B cell (primary cell): ENCODE measurements around the gene NKG7. TPM values are rescaled to one million over a fixed set of nuclear protein-coding genes. Genes with fewer than 3 reads are reported as not detected.

Experiments
- ATAC-seq: fragments of 200-7000 bp; cut with Tn5 transposase; one replicate; pipeline ENCODE4 v1.10.0; 2021; ENCODE audit warnings: low read depth, mild to moderate bottlenecking, moderate number of reproducible peaks, moderate library complexity
- CTCF ChIA-PET: fragments of 350-600 bp; sonication (Branson Sonifier 250); formaldehyde crosslinking; loops from one replicate; lab custom pipeline; 2021; ENCODE audit warnings: antibody characterized with exemption, inconsistent platforms; lab: Charles Lee
- POLR2A ChIA-PET: fragments of 350-600 bp; sonication (Branson Sonifier 250); formaldehyde crosslinking; loops from one replicate; lab custom pipeline; 2021; ENCODE audit warnings: antibody characterized with exemption; lab: Charles Lee
- DNase-seq: peaks from one replicate; pipeline ENCODE4 v3.0.0; 2013
- H2AFZ ChIP-seq: 2 replicates; pipeline ENCODE4 v1.6.1; 2012; ENCODE audit warnings: mild to moderate bottlenecking, low read depth, low read length; ENCODE audit not compliant: insufficient read depth, poor library complexity, severe bottlenecking
- H3K27ac ChIP-seq, 2 donors: 1 replicate in 1 of 2; 2 replicates in 1 of 2; pipeline ENCODE4 v1.5.1; 2012 to 2013; ENCODE audit warnings: low read length in 2 of 2, mild to moderate bottlenecking in 2 of 2, moderate library complexity in 1 of 2
- H3K27me3 ChIP-seq, 4 experiments: fragments of 200-600 bp in 1 of 4; sonication (generic) in 1 of 4; replicated peaks in 1 of 4; 1 replicate in 2 of 4; 2 replicates in 2 of 4; pipeline versions ENCODE4 v1.6.1 to v1.7.0; 2013 to 2016; ENCODE audit warnings: low read length in 3 of 4, mild to moderate bottlenecking in 2 of 4, mixed read lengths in 1 of 4, moderate library complexity in 1 of 4; ENCODE audit not compliant: insufficient read depth in 4 of 4, control insufficient read depth in 3 of 4; ENCODE audit errors: control extremely low read depth in 1 of 4
- H3K36me3 ChIP-seq, 2 experiments: replicated peaks in 1 of 2; 1 replicate in 1 of 2; 2 replicates in 1 of 2; pipeline versions ENCODE4 v1.6.1 to v1.7.1; 2013; ENCODE audit warnings: low read length in 1 of 2; ENCODE audit not compliant: insufficient read depth in 2 of 2, control insufficient read depth in 1 of 2; ENCODE audit errors: control extremely low read depth in 1 of 2, extremely low read depth in 1 of 2
- H3K4me1 ChIP-seq, 2 donors: fragments of 200-600 bp in 1 of 2; sonication (generic) in 1 of 2; 1 replicate in 1 of 2; 2 replicates in 1 of 2; pipeline versions ENCODE4 v1.5.1 to v1.6.1; 2013 to 2017; ENCODE audit warnings: low read length in 2 of 2; ENCODE audit not compliant: control insufficient read depth in 2 of 2, insufficient read depth in 2 of 2
- H3K4me2 ChIP-seq: replicated peaks from 2 replicates; pipeline ENCODE3; 2012; ENCODE audit warnings: mild to moderate bottlenecking, low read depth, low read length; ENCODE audit not compliant: poor library complexity, severe bottlenecking
- H3K4me3 ChIP-seq, 5 experiments: fragments of 200-600 bp in 1 of 5; sonication (generic) in 1 of 5; 1 replicate in 3 of 5; 2 replicates in 2 of 5; pipeline versions ENCODE4 v1.5.1 to v1.7.0; 2011 to 2016; ENCODE audit warnings: low read length in 4 of 5, mild to moderate bottlenecking in 4 of 5, low read depth in 2 of 5, control low read depth in 1 of 5, moderate library complexity in 1 of 5; ENCODE audit not compliant: insufficient read depth in 1 of 5; ENCODE audit errors: control extremely low read depth in 1 of 5, extremely low read depth in 1 of 5
- H3K79me2 ChIP-seq: fragments of 200-600 bp; sonication (generic); one replicate; pipeline ENCODE4 v1.6.0; 2016; ENCODE audit warnings: low read length; ENCODE audit not compliant: control insufficient read depth, insufficient read depth
- H3K9ac ChIP-seq: fragments of 200-600 bp; sonication (generic); 2 replicates; pipeline ENCODE4 v1.6.1; 2017; ENCODE audit warnings: mild to moderate bottlenecking, low read length, moderate library complexity
- H3K9me3 ChIP-seq, 3 donors: one replicate each; pipeline versions ENCODE4 v1.6.1 to v1.7.1; 2013; ENCODE audit warnings: low read length in 2 of 3; ENCODE audit not compliant: control insufficient read depth in 2 of 3, insufficient read depth in 1 of 3; ENCODE audit errors: control extremely low read depth in 1 of 3
- H4K20me1 ChIP-seq: 2 replicates; pipeline ENCODE4 v1.6.0; 2012; ENCODE audit warnings: mild to moderate bottlenecking, low read length; ENCODE audit not compliant: insufficient read depth, control insufficient read depth, poor library complexity, severe bottlenecking
- H3K27ac Mint-ChIP-seq: one replicate; pipeline ENCODE4 v1.8.0; 2021; ENCODE audit warnings: mixed read lengths
- H3K27me3 Mint-ChIP-seq: one replicate; pipeline ENCODE4 v1.8.0; 2021; ENCODE audit warnings: mixed read lengths
- H3K4me1 Mint-ChIP-seq: one replicate; pipeline ENCODE4 v1.8.0; 2021; ENCODE audit warnings: mixed read lengths
- H3K4me3 Mint-ChIP-seq: one replicate; pipeline ENCODE4 v1.8.0; 2021; ENCODE audit warnings: mixed read lengths
- H3K9me3 Mint-ChIP-seq: one replicate; pipeline ENCODE4 v1.8.0; 2022; ENCODE audit warnings: mixed read lengths; ENCODE audit not compliant: insufficient read depth
- EZH2 ChIP-seq: IDR thresholded peaks from 2 replicates; pipeline ENCODE4 v1.6.1; 2012; ENCODE audit warnings: borderline replicate concordance, low read depth, mild to moderate bottlenecking, moderate library complexity, low read length; ENCODE audit not compliant: insufficient read depth, poor library complexity, severe bottlenecking
- WGBS: methylation state at CpG from one replicate; pipeline ENCODE4 v1.1.5; 2013; ENCODE audit warnings: missing lambda C conversion rate; ENCODE audit not compliant: insufficient coverage; 5-methylcytosine and 5-hydroxymethylcytosine counted together
- intact Hi-C: fragments of 100-400 bp; cut with micrococcal nuclease; formaldehyde crosslinking; loops from one replicate; pipeline ENCODE4 v1.10.0; 2022
- polyA plus RNA-seq: library from polyadenylated mRNA; depleted of rRNA; stranded (reverse); fragments of >200 nt; gene quantifications from 2 replicates; pipeline ENCODE4 v1.2.3, GENCODE V29; 2012
- total RNA-seq, 2 donors: library from RNA; stranded (reverse); fragments of 120-200 nt in 1 of 2; gene quantifications; 1 replicate in 1 of 2; 2 replicates in 1 of 2; pipeline versions ENCODE4 v1.2.3 to v1.2.4, GENCODE V29; 2013 to 2022
- TF ChIP-seq, protein P1 (sequence below): fragments of 200-600 bp; IDR thresholded peaks from one replicate; pipeline ENCODE4 v1.8.0; 2022; ENCODE audit warnings: antibody characterized with exemption, mild to moderate bottlenecking

The NKG7 gene
- total and polyA plus RNA-seq, 2 donors (not counting 1 experiment from before 2014, with no cell fraction given): 1.9 to 6.6 TPM

DNA sequence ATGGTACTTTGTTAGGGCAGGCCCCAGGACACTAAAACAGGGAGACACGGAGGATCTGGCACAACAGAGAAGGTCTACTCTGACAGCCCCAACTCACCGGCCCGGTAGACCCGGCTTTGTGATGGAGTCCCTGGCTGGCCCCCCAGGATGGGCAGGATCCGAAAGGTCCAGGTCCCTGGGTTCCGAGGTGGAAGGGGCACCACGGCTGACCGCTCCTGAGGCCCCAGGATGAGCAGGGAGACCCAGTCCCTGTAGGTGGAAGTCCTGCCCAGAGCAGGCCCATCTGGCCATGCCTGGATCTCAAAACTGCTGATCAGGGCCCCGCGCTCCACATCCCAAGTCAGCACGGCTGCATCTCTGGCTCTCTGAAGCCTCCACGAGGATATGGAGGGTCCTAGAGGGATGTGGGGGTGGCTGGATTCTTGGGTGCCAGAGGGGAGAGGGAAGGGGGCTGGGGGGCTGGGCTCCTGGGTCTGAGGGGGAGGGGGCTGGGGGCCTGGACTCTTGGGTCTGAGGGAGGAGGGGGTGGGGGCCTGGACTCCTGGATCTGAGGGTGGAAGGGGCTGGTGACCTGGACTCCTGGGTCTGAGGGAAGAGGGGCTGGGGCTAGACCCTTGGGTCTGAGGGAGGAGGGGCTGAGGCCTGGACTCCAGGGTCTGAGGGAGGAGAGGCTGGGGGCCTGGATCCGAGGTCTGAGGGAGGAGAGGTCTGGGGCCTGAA lies 35.2 kb downstream of the NKG7 start:
- POLR2A ChIA-PET: no interaction called here
- intact Hi-C loops: no loop called here
- Histone ChIP-seq H3K79me2 (no peaks in the 10 kb centered on the region), H3K36me3 (no peaks in the 10 kb centered on the region), H3K27me3 (no peaks in the 10 kb centered on the region), H3K4me3 (no peak overlapping the region), H3K9ac (no peak overlapping the region), H3K27ac (no peak overlapping the region), H2AFZ (no peak overlapping the region), H3K4me2 (no peak overlapping the region), H4K20me1 (no peaks in the 10 kb centered on the region), H3K9me3 (peaks cover 0 to 6% (median 0%) of the 10 kb centered on the region in 3 donors), H3K4me1 (peaks cover 9 to 28% of the 10 kb centered on the region in 2 donors)
- TF ChIP-seq, protein P1, sequence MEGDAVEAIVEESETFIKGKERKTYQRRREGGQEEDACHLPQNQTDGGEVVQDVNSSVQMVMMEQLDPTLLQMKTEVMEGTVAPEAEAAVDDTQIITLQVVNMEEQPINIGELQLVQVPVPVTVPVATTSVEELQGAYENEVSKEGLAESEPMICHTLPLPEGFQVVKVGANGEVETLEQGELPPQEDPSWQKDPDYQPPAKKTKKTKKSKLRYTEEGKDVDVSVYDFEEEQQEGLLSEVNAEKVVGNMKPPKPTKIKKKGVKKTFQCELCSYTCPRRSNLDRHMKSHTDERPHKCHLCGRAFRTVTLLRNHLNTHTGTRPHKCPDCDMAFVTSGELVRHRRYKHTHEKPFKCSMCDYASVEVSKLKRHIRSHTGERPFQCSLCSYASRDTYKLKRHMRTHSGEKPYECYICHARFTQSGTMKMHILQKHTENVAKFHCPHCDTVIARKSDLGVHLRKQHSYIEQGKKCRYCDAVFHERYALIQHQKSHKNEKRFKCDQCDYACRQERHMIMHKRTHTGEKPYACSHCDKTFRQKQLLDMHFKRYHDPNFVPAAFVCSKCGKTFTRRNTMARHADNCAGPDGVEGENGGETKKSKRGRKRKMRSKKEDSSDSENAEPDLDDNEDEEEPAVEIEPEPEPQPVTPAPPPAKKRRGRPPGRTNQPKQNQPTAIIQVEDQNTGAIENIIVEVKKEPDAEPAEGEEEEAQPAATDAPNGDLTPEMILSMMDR: no peak
- TF ChIP-seq EZH2: no peak
- Mint-ChIP-seq H3K4me1 (peaks cover 23% of the 10 kb centered on the region), H3K27me3 (no peaks in the 10 kb centered on the region), H3K4me3 (no peak overlapping the region), H3K9me3 (no peaks in the 10 kb centered on the region), H3K27ac (no peak overlapping the region)
- WGBS: 96% methylated on average over 9 of the region's 13 CpGs
- DNase-seq (no peak), ATAC-seq (no peak)
- CTCF ChIA-PET: interaction anchor here (0.6 to 7.0 kb wide), 11 partner anchors 25 to 324 kb away, joined by 3 to 70 read pairs (median 4); partner anchors contain the start of genes CLDND2 and SIGLEC10

DNA sequence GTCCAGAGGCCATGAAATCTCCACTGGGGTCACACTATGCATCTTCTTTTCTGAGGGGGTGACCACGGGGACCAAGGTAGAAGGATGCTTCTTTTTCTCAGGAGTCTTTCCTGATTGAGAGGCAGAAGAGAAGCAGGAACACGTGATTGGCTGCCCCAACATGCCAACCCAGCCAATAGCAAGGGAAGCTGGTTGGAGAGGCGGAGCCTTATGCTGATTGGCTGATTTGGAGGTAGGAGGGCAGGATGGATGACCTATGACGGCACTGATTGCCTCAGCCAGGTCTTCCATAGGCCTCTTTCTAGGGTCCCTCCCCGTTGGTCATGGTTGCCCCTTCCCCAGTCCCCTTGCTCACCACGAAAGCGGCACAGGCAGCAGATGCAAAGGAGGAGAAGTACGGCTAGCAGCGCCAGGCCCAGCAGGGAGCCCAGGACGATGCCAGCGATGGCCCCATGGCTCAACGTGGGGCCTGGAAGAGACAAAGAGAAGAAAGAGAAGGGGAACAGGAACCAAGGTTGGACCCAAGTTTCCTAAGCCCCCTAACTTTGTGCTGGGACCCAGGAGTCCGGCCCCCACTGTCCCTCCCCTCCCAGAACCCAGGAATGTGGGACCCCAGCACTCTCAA lies 38.5 kb downstream of the NKG7 start:
- Histone ChIP-seq H3K79me2 (no peaks in the 10 kb centered on the region), H3K9ac (no peak overlapping the region), H3K36me3 (no peaks in the 10 kb centered on the region), H3K27me3 (peaks cover 0 to 19% (median 4%) of the 10 kb centered on the region in 4 experiments), H3K27ac (no peak overlapping the region), H3K4me2 (no peak overlapping the region), H4K20me1 (no peaks in the 10 kb centered on the region), H3K4me3 (no peak overlapping the region), H2AFZ (no peak overlapping the region), H3K4me1 (peaks cover 3 to 7% of the 10 kb centered on the region in 2 donors), H3K9me3 (peaks cover 0 to 12% (median 3%) of the 10 kb centered on the region in 3 donors)
- POLR2A ChIA-PET: no interaction called here
- CTCF ChIA-PET: no interaction called here
- Mint-ChIP-seq H3K27ac (no peak overlapping the region), H3K27me3 (peaks cover 21% of the 10 kb centered on the region), H3K9me3 (peaks cover 4% of the 10 kb centered on the region), H3K4me1 (peaks cover 5% of the 10 kb centered on the region), H3K4me3 (no peak overlapping the region)
- 94% methylated on average over 11 of the region's 13 CpGs for WGBS
- intact Hi-C loops: no loop called here
- no peak for ATAC-seq
- TF ChIP-seq, protein P1: no peak
- no peak for TF ChIP-seq EZH2
- DNase-seq: no peak
